Duodenal mucosa (tissue), 2 donors: ENCODE results near the gene RPRD2.

Source experiments
- H3K27ac ChIP-seq: one replicate; pipeline ENCODE4 v1.7.0; 2013; ENCODE audit warnings: low read depth, low read length
- H3K27me3 ChIP-seq, 2 donors: one replicate each; pipeline ENCODE4 v1.7.0; 2013; ENCODE audit warnings: low read length in 2 of 2, control low read depth in 1 of 2; ENCODE audit not compliant: insufficient read depth in 2 of 2, control insufficient read depth in 1 of 2
- H3K36me3 ChIP-seq, 2 donors: one replicate each; pipeline ENCODE4 v1.7.0; 2013; ENCODE audit warnings: low read length in 2 of 2, control low read depth in 1 of 2; ENCODE audit not compliant: insufficient read depth in 2 of 2, control insufficient read depth in 1 of 2
- H3K4me1 ChIP-seq, 2 donors: one replicate each; pipeline ENCODE4 v1.7.0; 2013; ENCODE audit warnings: low read length in 2 of 2, control low read depth in 1 of 2; ENCODE audit not compliant: insufficient read depth in 2 of 2, control insufficient read depth in 1 of 2
- H3K4me3 ChIP-seq, 2 donors: one replicate each; pipeline ENCODE4 v1.7.0; 2013; ENCODE audit warnings: low read length in 2 of 2, low read depth in 1 of 2
- H3K9ac ChIP-seq, 2 donors: one replicate each; pipeline ENCODE4 v1.7.0; 2013; ENCODE audit warnings: low read length in 2 of 2, low read depth in 1 of 2
- H3K9me3 ChIP-seq, 2 donors: one replicate each; pipeline ENCODE4 v1.7.0; 2013; ENCODE audit warnings: low read length in 2 of 2, control low read depth in 1 of 2; ENCODE audit not compliant: control insufficient read depth in 1 of 2

RPRD2 gene

DNA sequence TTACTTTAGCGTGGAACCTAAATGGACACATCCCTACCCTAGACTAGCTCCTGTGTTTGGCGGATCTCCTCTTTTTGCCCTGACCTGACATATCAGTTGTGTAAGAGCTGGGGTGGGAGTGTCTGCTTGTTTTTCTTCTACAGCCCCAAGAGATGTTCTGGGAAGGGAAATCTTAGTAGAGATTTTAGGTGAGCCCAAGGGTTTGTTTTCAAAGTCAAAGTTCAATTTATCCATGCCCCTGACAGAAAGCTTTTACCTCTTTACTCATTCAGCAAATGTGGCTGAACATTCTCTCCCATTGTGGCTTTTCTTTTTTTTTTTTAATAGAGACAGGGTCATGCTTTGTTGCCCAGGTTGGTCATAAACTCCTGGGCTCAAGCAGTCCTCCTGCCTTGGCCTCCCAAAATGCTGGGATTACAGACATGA, 116.0 kb downstream of the RPRD2 start:
- Histone ChIP-seq H3K9me3 (no peaks in the 10 kb centered on the region), H3K27ac (no peak overlapping the region), H3K4me3 (no peak overlapping the region), H3K9ac (no peak overlapping the region), H3K27me3 (no peaks in the 10 kb centered on the region), H3K4me1 (peaks cover 6 to 9% of the 10 kb centered on the region in 2 donors), H3K36me3 (no peaks in the 10 kb centered on the region)

GRCh38 chr1:150484431-150484830, 120.5 kb downstream of the RPRD2 start:
- Histone ChIP-seq H3K27ac (no peak overlapping the region), H3K9me3 (no peaks in the 10 kb centered on the region), H3K4me3 (no peak overlapping the region), H3K9ac (no peak overlapping the region), H3K4me1 (peaks cover 6 to 7% of the 10 kb centered on the region in 2 donors), H3K27me3 (no peaks in the 10 kb centered on the region), H3K36me3 (peaks cover 0 to 7% of the 10 kb centered on the region in 2 donors)

DNA sequence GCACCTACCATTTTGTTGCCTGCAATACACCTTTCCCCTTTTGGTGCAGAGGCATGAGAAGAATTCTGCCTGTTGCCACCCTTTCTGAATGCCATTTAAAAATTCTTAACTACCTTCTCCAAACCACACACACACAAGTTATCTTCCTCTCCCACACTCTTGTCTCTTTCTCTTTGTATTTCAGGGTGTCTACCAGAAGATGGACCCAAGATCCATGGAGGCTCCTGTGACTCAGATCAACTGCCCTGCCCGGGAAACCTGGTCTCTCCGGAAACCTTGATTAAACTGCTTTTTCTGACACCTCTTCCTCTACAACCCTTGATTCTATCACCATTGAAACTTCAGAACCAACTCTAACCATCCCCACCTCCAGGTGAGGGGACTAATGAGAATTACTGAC, 120.9 kb downstream of the RPRD2 start:
- peaks cover 6 to 7% of the 10 kb centered on the region in 2 donors for H3K4me1 ChIP-seq
- no peak overlapping the region for H3K4me3 ChIP-seq
- H3K9ac ChIP-seq = no peak overlapping the region
- H3K9me3 ChIP-seq = no peaks in the 10 kb centered on the region
- H3K27ac ChIP-seq = no peak overlapping the region
- H3K36me3 ChIP-seq = peaks cover 0 to 9% of the 10 kb centered on the region in 2 donors
- no peaks in the 10 kb centered on the region for H3K27me3 ChIP-seq

DNA sequence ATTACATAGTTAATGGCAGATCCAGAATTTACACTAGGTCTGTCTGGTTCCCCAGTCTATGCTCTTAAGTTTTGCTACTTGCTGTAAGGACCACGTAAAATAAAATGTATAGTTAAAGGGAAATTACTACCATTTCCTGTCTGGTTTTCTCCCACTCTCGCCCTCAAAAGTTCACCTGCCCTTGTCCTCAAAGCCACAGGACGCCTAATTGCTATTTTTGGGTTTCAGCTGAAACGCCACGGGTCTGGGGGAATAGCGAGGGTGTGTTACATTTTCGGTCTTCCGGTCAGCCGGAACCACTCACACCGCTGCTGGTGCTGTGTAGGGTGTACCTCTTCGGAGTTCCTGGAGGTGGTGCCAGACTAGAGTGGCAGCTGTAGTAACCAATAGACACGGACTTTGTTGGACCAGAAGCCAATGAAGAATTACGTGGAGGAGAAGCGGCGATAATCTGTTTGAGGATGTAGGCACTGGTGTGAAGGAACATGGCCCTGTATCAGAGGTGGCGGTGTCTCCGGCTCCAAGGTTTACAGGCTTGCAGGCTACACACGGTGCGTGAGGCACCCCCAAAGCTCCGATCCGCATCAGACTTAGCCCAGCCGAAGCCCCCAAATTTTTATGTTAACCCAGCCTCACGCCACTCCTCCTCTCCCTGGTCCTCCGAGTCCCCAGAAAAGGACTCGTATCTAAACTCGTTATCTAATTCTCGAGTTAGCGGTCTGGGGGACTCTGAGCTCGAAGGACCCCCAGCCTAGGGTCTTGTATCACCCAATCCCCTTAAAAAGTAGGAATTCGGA, 123.2 kb downstream of the RPRD2 start, which contains the start of gene TARS2:
Gene TARS2, plus strand, starts transcription at position 454 of the 797 bp plus-strand sequence. Its CDS starts 32 bp downstream, at position 486.
- Histone ChIP-seq H3K27me3 (no peaks in the 10 kb centered on the region), H3K27ac (no peak within 1 kb of the TSS), H3K4me3 (peak within 1 kb of the TSS; percentile 90 to 96), H3K4me1 (peaks cover 6 to 7% of the 10 kb centered on the region in 2 donors), H3K9me3 (no peaks in the 10 kb centered on the region), H3K9ac (peak within 1 kb of the TSS; percentile 61 to 81), H3K36me3 (peaks cover 5 to 28% of the 10 kb centered on the region in 2 donors)

DNA sequence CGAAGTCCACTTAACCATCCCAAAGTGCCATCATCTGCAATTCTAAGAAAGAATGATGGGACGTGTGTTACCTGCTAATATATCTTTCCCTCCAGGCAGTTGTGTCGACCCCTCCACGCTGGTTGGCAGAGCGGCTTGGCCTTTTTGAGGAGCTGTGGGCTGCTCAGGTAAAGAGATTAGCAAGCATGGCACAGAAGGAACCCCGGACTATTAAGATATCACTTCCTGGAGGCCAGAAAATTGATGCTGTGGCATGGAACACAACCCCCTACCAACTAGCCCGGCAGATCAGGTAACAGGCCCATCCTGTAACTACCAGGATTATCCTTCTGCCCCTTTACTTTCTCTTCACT, 123.8 kb downstream of the RPRD2 start:
- no peak overlapping the region for H3K27ac ChIP-seq
- H3K4me3 ChIP-seq = peak overlapping the region; percentile 90 to 96
- no peaks in the 10 kb centered on the region for H3K9me3 ChIP-seq
- peaks cover 6 to 7% of the 10 kb centered on the region in 2 donors for H3K4me1 ChIP-seq
- peaks cover 7 to 33% of the 10 kb centered on the region in 2 donors for H3K36me3 ChIP-seq
- no peaks in the 10 kb centered on the region for H3K27me3 ChIP-seq
- H3K9ac ChIP-seq = peak overlapping the region; percentile 61 to 81

GRCh38 chr1:150493175-150493574, 129.2 kb downstream of the RPRD2 start:
- Histone ChIP-seq H3K27me3 (no peaks in the 10 kb centered on the region), H3K9me3 (no peaks in the 10 kb centered on the region), H3K36me3 (peaks cover 20 to 58% of the 10 kb centered on the region in 2 donors), H3K27ac (no peak overlapping the region), H3K4me3 (no peak overlapping the region), H3K4me1 (peaks cover 0 to 2% of the 10 kb centered on the region in 2 donors), H3K9ac (no peak overlapping the region)

GRCh38 chr1:150498342-150498741, 134.4 kb downstream of the RPRD2 start:
- no peak overlapping the region for H3K4me3 ChIP-seq
- H3K27me3 ChIP-seq = no peaks in the 10 kb centered on the region
- H3K4me1 ChIP-seq = no peaks in the 10 kb centered on the region
- H3K36me3 ChIP-seq = peaks cover 25 to 44% of the 10 kb centered on the region in 2 donors
- H3K9ac ChIP-seq = no peak overlapping the region
- H3K9me3 ChIP-seq = no peaks in the 10 kb centered on the region
- H3K27ac ChIP-seq = no peak overlapping the region

- no peaks in the 10 kb centered on the region for H3K9me3 ChIP-seq
- H3K9ac ChIP-seq = no peak overlapping the region
- no peak overlapping the region for H3K4me3 ChIP-seq
- no peak overlapping the region for H3K27ac ChIP-seq
- H3K36me3 ChIP-seq = peaks cover 13 to 40% of the 10 kb centered on the region in 2 donors
- peaks cover 0 to 8% of the 10 kb centered on the region in 2 donors for H3K4me1 ChIP-seq
- no peaks in the 10 kb centered on the region for H3K27me3 ChIP-seq
Observed at GRCh38 chr1:150505431-150505830, 141.5 kb downstream of the RPRD2 start.

DNA sequence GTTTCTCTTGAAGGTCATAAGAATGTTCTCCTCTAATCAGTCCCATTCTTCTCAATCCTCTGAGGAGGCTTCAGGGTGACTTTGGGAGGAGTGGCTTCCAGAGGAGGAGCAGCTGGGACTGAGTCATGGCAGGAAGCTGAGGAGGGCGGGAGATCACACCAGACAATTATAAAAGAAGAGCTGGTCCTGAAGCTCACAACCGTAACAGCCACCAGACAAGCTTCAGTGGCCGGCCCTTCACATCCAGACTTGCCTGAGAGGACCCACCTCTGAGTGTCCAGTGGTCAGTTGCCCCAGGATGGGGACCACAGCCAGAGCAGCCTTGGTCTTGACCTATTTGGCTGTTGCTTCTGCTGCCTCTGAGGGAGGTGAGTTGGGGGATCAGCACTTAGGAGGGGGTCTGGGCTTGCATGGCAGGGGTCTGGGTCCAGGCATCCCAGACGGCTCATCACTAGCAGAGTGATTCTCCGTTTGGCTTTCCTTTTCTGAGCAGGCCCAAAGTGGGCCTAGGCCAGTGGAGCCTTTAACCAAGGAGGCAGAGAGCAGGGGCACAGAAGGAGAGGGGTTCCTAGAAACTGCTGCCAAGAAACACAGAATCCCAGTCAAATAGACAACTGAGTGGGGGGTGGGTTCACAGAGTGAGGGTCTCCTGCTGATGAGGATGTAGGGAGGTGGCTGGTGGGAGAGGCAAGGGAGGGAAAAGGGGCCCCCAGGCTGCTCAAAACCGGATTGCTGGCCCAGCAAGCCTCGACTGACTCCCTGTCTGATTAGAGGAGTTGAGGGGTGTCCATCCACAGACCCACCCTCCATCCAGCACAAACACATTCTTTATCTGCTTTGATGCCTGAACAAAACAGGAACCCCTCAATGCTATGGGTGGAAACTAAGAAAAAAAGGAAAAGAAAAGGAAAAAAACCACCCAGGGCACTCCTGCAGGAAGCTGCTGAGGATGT, 144.2 kb downstream of the RPRD2 start, which contains the start of gene ECM1:
Gene ECM1, plus strand, starts transcription at position 198 of the 953 bp plus-strand sequence. Its CDS starts 101 bp downstream, at position 299.
- no peaks in the 10 kb centered on the region for H3K9me3 ChIP-seq
- peak within 1 kb of the TSS in 1 of 2 donors; percentile 33 for H3K4me3 ChIP-seq
- H3K27me3 ChIP-seq = no peaks in the 10 kb centered on the region
- peak within 1 kb of the TSS; percentile 65 for H3K27ac ChIP-seq
- H3K36me3 ChIP-seq = peaks cover 10 to 37% of the 10 kb centered on the region in 2 donors
- H3K9ac ChIP-seq = peak within 1 kb of the TSS in 1 of 2 donors; percentile 47
- peaks cover 0 to 8% of the 10 kb centered on the region in 2 donors for H3K4me1 ChIP-seq
